Renal cortex interstitium (tissue), 11 donors: ENCODE data around the gene SLC4A1. TPM values are rescaled to one million over a fixed set of nuclear protein-coding genes. Genes with fewer than 3 reads are reported as not detected.

ENCODE experiments used
- DNase-seq, 11 donors: peaks; one replicate each; pipeline ENCODE4 v3.0.0-alpha.2; 2013; ENCODE audit warnings: low read depth in 9 of 11, low spot score in 4 of 11; ENCODE audit errors: extremely low read depth in 1 of 11
- polyA plus RNA-seq, 3 donors: library from polyadenylated mRNA; unstranded; fragments of 120-200 nt; gene quantifications; one replicate each; pipeline ENCODE4 v1.2.1, GENCODE V29; 2013; ENCODE audit not compliant: insufficient read length in 3 of 3

SLC4A1 gene
- polyA plus RNA-seq, 3 donors: 9.1 to 13.1 (median 12.1) TPM

DNA sequence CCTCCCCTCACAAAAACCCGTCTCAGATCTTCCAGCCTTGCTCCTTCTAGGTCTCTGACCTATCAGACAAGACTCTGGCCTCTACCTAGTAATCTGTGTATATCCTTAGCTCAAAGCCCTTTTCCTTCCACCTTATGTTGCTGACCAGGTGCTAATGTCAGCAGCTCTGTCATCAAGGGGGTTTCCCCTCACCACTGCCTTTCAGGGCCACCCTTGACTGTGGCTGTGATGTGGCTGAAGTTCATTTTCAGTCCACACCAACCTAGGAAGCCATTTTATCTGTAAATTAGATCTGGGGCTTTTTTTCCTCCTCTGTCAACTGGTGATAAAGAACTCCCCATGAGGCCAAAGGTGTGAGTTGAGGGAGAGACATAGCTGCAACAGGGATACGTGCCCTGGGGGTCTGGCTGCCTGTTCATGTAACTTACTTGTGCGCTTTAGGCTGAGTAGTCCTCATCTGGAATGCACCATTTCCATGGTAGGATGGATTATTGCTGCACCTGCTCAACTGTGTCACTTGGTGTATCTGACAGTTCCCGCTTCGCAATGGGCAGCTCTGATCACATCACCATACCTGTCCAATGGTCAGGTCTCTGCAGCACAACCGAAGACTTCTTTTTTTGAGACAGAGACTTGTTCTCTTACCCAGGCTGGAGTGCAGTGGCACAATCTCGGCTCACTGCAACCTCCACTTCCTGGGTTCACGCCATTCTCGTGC, 25.7 kb upstream of the SLC4A1 start:
- no peak for DNase-seq

DNA sequence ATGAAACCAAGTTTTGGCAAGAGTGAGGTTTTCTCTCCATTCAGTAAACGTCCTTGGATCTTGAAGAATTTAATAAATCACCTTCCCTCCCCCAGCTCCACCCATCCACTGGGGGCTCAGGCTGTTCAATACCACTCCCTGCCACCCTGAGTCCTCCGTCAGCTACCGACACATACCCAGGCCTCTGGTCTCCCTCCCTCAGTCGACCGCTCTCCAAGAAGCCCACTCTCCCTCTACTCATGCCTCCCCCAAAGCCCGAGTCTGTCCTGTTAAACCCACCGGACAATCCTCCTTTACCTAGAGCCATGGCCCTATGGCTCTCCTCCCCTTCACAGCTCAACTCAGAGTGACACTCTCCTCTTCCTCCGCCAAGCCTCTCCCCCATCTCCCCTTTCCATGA, 19.7 kb upstream of the SLC4A1 start:
- no peak for DNase-seq

DNA sequence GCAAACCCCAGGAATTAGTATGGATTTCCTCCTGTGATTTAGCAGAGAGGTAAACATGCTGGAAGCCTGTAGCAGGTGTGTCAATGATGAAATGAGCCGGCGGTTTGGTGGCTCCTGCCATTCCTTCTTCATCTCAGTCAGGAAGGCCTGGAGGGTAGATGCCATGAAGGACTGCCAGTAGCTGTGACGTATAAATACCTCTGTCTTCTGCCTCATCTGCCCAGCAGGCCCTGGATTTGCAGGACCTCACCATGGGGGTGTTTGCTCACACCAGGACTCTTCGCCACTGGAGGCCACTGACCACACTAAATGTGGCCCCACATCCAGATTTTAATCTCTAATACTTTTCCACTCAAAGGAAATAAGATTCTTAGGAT, 16.1 kb upstream of the SLC4A1 start:
- no peak for DNase-seq

DNA sequence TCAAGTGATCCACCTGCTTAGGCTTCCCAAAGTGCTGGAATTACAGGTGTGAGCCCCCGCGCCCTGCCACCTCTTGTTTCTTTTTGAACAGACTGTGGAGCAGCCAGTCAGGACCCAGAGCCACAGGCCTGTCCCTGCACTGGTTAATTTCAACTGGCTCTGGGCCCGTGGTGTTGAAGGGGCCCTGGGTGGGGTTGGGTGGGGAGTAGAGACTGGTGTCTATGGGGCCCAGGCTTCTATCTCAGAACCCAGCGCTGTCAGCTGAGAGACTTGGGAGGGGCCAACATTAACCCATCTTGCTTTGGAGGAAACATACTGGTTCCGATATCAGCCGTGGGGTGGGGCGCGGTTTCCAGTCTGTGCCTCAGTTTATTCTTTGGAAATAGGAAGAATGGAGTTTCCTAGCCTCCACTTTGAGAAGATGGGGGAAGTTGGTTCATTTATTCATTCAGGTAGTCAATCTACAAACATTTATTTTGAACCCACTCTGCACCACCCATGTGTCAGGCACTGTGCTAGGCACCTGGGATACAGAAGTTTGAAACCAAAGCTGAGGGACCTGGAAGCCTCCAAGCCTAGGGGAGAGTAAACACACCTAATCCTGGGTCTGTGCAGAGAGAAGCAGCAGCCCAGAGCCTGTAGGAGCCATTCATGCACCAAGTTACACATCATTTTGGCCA, 15.5 kb upstream of the SLC4A1 start:
- no peak for DNase-seq

DNA sequence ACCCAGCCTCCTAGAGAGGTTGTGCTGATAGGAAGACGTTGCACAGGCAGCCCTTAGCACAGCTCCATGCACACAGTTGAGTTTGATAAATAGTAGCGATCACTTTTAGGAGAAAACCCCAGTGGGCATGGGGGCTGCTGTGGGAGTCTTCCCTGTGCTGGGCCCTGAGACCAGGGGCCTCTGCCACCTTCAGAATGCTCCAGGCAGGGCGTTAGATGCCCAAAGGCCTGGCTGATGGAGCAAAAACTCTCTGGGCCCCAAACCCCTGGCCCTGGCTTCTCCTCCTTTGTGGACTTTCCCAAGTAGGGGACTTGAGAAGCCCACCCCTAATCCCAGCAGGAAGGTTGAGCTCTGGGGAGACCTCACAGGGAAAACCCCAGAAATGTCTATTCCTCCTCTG, 14.3 kb upstream of the SLC4A1 start:
- DNase-seq: no peak

DNA sequence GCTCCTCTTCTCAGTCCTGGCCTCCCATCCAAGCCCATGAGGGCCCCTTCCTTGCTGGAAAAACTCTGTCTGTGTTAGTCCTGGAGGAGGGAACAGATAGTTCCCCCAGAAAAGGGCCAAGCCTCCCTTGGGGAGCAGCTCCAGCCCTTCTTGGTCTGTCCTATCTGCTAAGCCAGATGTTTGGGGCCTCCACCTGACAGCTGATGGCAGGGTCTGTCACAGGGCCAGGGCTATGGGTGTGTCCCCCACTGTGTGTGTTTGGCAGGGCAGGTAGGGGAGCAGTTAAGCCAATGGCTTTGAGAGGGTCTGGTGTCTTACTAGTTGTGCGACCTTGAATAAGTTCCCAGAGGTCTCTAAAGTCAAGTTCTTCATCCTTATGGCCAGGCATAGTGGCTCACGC, 13.6 kb upstream of the SLC4A1 start:
- DNase-seq: no peak

DNA sequence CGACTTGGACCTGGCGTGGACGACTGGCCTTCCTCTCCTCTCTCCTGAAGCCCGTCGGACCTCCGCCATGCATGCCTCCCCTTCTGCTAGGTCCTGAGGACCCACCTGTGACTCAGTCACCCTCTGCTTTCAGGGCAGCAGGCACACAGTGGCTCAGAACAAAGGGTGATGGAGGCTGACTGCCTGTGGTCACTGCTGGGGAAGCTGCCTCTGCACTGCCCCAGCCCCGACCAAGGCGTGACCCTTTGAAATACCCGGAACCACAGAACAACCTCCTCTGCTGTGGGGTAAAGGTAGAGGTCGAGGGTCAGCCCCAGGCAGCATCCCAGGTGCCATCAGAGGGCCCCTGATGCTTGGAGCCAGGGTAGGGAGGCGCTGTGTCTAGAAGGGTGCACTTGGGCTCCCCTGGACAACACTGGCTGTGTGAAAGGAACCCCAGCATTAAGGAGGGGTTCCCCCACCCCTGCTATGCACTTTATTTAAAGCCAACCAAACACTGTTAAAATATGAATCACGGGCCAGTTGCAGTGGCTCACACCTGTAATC, 12.5 kb upstream of the SLC4A1 start:
- no peak for DNase-seq

DNA sequence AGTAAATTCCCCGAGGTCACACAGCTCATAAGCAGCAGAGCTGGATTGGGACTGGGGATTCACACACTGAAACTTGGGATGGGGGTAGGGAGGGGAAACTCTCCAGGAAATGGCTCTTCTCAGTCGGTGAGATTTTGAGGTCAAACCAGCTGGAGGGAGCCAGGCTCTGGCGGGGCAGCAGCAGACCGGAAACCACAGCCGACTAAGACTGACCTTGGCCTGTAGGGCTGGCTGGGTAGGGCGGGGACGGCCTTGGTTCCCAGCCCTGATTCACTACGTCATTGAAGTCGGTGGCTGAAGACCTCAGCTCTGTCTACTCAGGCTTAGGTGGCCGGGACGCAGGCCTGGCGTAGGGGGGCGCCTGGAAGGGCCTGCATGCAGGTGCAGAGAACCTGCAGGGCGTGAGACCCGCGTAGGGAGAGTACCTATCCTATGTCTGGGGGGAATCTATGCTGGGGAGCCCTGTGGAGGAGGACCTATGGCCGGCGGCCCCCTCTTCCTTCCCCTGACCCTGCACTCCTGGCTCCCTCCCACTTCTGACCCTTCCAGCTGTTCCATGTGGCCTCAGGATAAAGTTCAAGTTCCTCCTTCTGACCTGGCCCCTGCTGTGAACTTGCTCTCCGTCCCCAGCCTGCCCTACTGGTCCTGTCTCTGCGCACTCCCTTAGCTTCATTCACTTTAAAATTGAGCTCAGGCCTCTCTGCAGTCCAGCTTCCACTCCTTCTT, 11.9 kb upstream of the SLC4A1 start:
- DNase-seq: peak in 7 of 11 donors; percentile 20 to 51 (median 31)

DNA sequence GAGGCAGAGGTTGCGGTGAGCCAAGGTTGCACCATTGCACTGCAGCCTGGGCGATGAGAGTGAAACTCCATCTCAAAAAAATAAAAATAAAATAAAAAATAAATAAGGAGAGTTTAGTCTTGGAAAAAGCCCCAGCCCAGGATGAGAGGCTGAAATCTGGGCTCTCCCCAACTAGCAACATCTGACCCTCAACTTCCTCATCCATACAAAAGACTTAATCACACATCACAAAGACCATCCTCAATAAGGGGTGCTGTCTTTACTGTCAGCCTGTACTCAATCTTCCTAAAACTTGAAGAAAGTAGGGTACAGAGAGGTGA, 11.4 kb upstream of the SLC4A1 start:
- no peak for DNase-seq

DNA sequence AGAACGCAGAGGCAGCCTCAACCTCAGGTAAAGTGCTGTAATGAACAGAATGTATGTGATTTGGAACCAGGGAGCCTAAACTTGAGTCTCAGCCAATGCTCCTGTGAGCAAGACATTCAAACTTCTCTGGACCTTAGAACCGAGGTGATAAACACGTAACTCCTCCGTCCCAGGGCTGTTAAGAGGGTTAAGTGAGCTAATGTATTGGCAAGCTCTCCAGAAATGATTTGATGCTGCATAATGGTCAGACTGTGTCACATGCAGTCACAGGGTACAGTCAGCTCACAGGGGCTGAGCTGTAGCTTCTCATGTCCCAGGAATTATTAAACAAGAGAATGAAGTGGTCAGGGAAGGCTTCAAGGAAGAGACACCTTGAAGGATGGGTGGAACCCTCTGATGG, 10.0 kb upstream of the SLC4A1 start:
- no peak for DNase-seq

DNA sequence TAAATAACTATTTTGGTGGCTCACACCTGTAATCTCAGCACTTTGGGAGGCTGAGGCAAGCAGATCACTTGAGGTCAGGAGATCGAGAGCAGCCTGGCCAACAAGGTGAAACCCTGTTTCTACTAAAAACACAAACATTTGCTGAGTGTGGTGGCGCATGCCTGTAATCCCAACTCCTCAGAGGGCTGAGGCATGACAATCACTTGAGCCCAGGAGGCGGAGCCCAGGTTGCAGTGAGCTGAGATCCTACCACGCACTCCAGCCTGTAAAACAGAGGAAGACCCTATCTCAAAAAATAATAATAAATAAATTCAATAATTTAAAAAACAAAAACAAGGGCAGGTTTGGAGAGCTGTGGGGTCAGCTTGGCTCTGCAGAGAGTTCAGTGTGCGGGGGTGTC, 5.7 kb upstream of the SLC4A1 start:
- no peak for DNase-seq

DNA sequence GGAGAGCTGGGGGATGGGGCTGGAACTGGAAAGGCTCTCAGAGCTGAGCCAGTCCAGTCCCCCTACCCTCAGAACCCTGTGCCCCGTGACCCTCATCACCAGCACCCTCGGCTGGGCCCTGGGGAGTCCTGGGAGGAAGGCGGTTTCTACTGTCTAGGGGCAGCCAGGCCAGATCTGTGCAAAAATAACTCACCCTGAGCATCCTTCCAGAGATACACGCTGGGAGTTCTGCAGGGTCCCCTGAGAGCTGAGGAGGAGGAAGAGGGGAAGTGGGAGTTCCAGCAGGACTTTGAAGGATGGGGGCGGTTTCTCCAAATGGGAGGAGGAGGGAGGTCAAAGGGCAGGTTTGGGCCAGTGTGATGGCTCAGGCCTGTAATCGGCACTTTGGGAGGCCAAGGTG, 5.0 kb upstream of the SLC4A1 start:
- DNase-seq: no peak

DNA sequence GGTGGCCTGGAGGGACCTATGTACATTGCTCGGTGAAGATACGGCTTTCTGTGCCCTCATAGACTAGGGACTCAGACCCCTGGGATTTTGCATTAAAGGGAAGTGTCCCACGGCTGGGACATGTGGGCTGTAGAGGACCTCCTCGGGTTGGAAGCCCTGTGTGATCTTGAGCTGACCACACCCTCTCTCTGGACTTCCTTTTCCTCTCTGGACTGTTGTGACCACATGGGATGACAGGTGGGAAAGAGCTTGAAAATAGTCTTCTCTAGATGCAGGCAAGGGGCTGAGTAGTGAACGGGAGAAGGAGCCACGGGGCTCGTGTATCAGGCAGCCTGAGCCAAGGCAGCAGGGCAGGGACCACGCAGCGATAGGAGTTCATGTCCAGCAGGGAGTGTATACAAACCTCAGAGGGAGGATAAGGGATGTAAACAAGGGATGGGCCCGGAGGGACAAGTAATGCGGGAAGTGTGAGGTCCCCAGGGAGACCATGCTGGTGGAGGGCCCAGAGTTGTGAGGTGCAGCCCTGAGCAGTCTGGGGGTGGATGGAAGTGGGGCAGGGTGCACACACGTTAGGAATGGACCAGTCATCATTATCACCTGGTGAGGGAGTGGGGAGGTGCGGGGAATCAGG, 4.5 kb upstream of the SLC4A1 start:
- no peak for DNase-seq

DNA sequence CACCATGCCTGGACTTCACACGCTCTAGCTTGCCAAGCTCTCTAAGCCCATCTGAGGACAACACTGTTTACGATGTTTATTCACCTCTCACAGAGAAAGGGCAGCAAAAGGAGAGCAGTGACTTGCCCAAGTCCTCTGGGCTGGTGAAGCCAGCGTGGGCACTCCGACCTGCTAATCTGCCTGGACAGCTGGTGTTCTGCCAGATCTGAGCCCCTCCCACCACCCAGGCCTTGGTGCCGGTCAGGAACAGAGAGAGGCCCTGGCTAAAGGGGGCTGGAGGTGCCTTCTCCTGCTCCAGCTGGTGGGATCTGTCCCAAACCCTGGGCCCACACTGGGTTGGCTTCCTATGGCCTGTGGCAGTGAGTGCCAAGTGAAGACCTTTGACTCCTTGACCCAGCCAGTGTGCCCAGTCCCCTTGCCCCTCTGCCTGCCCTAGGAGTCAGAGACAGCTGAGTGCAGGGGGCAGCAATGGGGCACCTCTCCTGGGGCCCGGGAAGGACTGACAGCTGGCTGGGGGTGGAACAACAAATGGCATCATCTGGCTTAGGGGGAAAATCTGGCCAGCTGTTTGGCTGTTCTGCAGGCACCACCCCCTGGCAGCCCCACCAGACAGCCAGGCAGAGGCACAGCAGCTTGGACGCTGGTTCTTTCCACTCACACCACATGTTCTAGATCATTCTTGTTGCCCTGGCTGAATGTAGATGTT, 1.8 kb upstream of the SLC4A1 start:
- no peak for DNase-seq

DNA sequence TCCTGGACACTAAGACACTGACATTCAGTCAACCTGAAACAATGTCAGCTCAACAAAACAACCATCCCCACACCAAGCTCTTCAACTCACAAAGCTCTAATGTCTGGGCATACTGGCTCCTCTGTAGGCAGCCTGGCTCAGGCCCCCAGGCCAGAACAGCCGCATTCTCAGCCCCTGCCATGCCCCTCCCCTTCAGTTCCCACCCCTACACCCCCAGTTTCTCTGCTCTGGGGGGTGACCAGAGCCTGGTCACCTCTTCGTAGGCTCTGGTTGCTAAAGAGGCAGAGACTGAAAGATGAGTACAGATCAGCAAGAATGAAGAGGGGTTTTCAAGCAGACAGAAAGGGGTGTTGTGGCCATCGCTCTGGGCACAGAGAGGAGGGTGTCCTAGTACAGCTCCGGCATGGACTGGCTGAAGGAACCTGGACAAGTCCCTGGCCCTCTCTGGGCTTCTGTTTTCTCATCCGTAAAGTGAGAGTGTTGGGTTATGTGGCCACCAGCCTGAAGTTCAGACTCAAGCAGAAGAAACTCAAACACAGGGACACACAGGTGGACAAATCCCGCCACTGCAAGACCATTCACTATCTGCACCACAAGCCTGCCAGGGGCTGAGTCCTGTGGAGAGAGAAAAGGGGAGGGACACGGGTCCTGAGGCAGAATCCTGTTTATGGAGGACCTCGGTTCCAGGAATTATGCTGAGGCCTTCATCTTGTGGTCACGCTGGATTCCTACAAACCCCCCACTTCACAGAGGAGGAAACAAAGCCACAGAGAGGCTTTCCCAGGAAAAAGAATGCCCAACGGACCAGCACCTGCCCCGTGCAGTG, 987 bp upstream of the SLC4A1 start:
- no peak for DNase-seq

DNA sequence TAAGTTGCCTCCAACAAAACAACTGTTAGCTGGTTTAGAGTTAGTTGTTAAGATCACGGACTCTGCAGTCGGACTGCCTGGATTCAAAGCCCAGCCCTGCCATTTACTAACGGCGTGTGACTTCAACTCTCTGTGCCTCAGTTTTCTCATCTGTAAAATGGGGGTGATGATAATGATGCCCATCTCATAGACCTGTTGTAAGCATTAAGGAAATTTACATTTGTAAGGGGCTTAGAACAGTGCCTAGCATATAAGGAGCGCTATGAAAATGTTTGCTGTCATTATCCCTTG, 825 bp downstream of the SLC4A1 start:
- no peak for DNase-seq

DNA sequence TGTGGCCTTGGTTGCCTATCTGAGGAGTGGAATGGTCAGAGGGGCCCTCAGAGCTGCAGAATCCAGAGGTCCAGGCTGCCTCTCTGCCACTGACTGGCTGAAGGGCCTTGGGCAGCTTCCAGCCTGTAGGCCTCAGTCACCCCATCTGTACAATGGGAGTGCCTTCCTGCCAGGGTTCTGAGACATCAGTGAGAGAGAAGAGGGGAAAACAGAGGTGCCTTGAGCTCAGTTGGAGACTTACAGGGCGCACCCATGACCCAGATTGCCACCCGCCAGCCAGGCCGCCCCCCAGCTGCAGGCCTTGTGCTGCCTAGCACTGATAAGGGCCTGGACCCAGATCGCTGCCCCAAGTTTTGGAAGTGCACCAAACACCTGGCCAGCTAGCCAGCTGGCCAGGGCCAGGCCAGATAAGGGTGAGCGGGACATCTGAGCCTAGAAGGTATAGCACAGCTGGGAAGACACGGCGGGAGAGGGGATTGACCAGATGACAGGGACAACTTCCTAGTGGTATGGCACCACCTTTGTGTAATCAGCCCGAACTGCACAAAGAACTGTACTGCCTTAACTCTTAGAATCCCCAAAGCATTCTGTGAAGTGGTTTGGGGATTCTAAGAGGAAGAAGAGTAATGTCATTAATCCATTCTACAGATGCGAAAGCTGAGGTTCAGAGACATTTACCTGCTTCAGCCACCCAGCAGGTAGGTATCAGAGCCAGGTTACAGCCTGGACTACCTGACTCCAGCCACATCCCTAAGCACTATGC, 1.4 kb downstream of the SLC4A1 start:
- DNase-seq: no peak

DNA sequence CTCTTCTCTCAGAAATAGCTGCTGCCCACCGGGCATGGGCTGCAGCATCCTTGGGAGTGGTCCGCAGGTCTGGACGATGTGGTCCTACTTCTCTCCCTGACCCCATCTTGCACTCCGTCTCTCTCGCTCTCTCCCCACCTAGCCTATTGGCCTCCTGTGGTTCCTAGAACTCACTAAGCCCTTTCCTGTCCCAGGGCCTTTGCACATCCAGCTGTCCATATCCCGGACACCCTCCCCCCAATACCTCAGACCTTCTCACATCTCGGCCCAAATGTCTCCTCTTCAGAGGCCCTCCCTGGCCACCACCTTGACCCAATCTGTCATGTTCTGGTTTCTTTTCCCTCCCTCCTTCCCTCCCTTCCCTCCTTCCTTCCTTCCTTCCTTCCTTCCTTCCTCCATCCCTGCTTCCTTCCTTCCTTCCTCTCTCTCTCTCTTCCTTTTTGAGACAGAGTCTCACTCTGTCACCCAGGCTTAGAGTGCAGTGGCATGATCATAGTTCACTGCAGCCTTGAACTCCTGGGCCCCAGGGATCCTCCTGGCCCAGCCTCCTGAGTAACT, 4.5 kb downstream of the SLC4A1 start:
- no peak for DNase-seq
